Activated T-helper 9 cell treated with anti-CD3 and anti-CD28 coated beads, Interleukin-2, amount 50 U/mL, for 16 hours (primary cell): ENCODE results near the gene SLC25A29.
"Not testable (repeated sequence)": the region's sequence is repeated elsewhere in the genome, so short reads cannot be mapped to it uniquely, and the experiment has no call there.

Source experiments
- DNase-seq: peaks from one replicate; pipeline ENCODE4 v3.0.0-alpha.2; 2020; ENCODE audit warnings: low read depth

Gene SLC25A29

DNA sequence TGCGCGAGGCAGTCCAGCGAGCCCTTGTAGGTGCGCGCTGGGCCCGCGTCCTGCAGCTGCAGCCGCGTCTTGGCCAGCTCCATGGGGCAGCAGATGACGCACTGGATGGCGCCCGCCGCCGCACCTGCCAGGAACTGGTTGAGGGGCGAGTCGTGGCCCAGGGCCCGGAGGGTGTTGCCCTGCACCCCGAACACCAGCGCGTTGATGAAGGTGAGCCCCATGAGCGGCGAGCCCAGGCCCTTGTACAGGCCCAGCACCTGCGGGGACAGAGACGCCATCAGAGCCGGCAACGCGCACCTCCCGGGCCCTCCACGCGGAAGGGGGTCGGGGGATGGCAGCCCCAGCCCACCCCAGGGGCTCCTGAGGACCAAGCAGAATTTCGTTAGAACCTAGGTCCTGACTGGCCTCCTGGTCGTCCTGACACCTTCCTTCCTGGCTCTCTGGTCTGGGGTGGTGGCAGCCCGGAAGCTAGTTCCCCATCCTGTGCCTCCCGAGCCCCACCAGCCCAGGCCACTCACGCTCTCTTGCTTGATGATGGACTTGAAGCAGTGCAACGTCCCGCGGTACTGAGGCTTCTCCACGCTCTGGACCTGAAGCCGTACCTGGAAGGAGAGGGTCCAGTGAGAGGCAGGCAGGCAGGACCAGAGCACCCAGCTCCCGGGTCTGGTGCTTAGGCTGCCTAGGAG, 13.3 kb downstream of the SLC25A29 start:
- no peak for DNase-seq

DNA sequence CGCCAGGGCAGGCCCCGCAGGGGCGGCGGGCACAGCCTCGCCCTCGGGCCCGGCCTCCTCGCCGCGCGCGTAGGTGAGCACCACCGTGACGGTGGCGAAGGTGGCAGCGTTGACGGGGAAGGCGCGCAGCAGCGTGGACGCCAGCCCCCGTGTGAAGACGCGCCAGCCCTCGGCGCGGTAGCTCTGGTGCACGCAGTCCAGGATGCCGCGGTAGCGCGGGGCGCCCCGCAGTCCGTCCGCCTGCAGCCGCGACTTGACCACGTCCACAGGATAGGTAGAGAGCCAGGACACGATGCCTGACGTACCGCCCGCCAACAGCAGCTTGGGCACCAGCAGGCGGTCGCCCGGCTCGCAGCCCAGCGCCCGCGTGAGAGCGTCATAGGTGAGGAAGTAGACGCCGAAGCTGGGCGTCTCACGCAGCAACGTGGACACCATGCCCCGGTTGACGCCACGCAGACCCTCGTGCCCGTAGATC, 13.9 kb downstream of the SLC25A29 start:
- no peak for DNase-seq

GRCh38 chr14:100291305-100292075, 14.8 kb downstream of the SLC25A29 start:
- no peak for DNase-seq

DNA sequence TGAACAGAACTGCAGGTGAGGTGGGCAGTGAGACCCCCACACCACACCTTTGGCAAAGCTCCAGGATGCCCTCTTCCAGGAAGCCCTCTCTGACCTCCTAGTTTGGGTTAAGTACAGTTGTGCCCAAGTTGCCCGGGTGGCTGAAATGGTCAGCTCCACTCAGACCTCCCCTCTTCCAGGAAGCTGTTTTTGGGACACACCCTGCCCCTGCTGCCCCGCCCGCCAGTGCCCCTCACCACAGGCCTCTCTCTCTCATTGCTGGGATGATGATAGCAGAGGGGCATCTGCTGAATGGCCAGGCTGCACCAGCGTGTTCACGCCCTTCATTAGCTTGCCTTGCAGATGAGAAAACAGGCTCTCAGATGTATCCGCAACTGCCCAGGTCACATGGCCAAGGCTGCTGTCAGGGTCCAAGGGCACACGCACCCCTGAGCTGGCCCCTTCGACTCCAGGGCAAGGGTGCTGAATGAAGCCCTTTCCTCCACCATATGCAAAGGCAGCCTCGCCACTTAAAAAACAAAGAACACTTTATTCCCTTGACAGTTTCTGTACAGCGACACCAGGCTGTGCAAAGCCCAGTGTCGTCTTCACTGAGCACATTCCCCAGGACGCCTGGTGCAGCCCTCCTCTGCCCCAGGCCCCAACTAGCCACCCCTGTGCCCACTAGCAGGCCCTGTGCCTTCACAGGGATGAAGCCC, 15.5 kb downstream of the SLC25A29 start:
- DNase-seq: no peak

DNA sequence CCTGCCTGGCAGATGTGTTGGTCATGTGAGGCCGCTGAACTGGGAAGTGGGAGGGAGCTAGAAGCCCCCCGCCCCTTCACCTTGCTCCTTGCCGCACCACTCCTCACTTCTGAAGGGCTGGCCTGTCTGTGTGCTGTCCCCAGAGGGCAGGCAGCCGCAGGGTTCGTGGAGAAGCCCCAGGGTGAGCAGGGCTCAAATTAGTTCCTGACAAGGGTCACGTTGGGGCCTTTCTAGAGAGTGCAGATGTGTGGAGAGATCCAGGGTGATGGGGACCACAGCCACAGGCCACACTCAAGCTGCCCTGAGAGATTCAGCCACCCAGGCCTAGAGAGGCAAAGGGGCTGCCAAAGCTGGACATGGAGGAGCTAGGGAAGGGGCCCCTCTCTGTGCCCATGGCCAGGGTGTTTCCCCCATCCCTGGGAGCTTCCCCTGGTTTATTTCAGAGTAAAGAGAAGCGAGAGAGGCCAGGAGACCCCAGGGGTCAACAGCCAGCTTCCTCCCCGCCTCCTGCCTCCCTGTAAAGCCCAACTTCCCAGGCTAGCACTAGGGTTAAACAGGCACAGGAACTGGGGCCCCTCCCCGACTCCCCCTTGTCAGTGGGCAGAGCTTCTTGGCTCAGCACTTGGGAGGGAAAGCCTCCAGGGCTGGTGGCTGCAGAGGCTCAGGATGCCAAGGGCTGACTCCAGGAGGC, 16.2 kb downstream of the SLC25A29 start:
- no peak for DNase-seq

DNA sequence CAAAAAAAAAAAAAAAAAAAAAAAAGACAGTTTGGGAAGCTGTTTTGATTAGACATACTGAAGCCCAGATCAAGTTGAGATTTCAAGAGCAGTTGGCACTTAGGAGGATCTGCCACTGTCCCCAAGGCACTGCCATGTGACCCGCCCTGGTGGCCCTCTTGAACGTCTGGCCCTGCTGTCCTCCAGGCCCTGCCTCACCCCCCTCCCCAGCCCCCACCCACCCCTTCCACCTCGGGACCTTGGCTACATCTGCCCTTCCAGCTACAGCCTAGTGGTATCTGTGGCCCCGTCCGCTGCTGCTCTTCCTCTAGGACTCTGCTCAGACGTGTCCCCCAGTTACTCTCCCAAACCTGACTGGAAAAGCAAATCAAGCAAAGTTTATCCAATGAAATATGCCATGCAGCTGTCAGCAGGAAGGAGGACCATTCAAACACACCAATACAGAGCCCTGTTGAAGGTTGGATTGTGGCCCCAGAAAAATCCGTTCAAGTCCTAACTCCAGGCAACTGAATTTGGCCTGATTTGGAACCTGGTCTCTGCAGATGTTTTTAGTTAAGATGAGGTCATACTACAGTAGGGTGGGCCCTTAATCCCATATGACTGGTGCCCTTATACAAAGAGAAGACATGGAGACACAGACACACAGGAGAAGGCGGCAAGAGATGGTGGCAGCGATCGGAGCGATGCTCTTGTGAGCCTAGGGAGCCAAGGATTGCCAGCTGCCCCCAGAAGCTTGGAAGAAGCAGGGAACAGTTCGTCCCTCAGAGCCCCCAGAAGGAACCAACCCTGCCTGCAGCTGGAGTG, 17.7 kb downstream of the SLC25A29 start:
- no peak for DNase-seq

DNA sequence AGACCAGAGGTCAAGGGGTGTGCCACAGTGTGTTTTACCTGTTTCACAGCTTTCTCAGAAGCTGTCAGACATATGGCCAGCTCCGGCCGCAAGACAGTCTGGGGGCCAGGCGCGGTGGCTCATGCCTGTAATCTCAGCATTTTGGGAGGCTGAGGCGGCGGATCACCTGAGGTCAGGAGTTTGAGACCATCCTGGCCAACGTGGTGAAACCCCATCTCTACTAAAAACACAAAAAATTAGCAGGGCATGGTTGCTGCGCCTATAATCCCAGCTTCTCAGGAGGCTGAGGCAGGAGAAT, 18.3 kb downstream of the SLC25A29 start:
- DNase-seq: not testable (repeated sequence)

- no peak for DNase-seq
These were observed 18.8 kb downstream of the SLC25A29 start for GRCh38 chr14:100287202-100287997.

- DNase-seq: no peak
These were observed 19.6 kb downstream of the SLC25A29 start for GRCh38 chr14:100286484-100287191.

GRCh38 chr14:100285913-100286400, 20.3 kb downstream of the SLC25A29 start:
- no peak for DNase-seq

DNA sequence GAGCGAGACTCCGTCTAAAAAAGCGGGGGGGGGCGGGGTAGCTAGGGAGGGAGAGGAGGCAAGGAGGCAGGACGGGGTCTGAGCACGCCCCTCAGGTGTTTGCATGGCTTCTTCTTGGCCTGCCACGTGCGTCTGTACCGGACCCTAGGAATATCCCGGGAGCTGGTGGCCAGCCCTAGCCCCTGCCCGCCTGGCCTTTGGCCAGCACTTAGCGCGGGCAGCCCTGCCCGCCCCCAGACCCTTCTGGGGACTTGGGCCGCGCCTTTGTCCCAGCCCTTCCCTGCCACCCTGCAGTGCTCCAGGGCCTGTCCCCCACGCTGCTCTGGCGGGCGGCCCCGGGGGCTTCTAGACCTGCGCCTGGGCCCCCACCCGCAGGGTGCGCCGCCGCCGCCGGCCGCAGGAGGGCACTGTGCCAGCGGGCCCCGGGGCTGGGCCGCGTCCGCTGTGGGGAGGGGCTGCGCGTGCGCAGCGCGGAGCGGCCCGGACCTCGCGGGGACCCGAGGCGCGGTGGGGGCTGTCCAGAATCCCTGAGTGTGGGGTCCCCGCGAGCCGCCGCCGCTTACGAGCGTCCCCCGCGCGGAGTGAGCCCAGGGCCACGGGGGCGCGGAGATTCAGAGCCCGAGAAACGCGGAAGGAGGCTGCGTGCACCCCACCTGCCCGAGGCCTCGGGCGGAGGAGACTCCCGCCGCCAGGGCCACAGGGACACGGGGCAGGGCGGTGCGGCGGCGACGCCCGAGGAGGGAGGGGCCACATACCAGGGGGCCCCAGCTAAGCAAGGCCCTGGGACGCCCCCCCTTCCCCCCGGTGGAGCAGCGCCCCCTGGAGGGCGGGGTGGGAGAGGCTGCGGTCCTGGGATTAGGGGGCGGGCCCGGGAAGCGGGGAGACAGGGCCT, 21.0 kb downstream of the SLC25A29 start:
- DNase-seq: peak; percentile 70

- DNase-seq: no peak
These were observed 22.0 kb downstream of the SLC25A29 start for GRCh38 chr14:100283984-100284881.

DNA sequence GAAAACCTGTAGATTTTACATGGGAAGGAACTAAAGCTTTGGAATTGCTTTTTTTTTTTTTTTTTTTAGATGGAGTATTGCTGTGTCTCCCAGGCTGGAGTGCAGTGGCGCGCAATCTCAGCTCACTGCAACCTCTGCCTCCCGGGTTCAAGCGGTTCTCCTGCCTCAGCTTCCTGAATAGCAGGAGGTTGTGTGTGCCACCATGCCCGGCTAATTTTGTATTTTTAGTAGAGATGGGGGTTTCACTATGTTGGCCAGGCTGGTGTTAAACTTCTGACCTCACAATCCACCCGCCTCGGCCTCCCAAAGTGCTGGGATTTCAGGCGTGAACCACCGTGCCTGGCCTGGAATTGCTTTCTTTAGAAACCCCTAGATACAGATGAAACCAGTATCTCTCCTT, 22.8 kb downstream of the SLC25A29 start:
- DNase-seq: not testable (repeated sequence)

- DNase-seq: no peak
These were observed 23.4 kb downstream of the SLC25A29 start for GRCh38 chr14:100282766-100283419.

DNA sequence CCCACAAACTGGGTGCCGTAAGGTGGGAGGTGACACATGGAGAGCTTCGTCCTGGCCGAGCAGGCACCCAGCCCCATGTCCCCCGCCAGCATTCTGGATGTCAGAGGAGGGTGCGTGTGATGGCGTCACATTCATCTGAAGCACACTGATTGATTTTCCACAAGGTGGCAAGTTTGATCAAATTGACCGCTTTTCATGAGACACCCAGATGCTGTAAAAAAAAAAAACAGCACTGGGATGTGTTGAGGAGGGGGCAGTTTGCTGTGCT, 24.2 kb downstream of the SLC25A29 start:
- no peak for DNase-seq

DNA sequence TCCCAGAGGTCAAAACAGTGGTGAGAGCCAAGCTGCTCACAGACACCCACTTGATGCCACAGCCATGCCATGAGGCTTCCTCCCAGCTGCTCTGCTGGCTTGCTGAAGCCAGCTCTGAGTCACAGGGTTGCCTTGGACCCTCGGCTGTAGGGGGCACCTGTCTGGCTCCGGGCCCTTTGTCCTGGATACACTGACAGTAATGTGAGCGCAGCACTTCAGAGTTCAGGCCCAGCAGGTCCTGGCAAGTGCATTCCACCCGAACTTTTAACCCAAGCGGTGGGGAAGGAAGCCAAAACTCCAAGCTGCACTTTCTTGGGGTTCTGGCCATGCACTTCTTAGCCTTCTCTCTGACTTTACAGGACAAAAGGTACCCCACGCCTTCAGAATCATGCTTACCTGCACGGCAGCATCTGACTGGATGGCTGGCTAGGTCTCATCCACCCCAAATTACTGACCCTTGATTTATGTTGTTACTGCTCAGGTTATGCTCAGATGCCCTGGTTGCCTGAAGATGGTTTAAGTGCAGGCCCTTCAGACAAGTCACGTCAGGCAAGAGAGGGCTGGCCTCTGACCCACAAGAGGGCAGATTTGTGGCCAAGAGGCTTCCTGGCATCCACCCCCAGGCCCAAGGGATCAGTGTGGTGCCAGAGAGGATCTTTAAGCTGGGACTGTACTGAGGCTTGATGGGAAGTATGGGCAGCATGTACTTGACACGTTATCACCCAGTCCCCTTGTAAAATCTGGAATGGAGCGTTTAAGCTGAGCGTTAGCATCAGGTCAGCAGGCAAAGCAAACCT, 24.8 kb downstream of the SLC25A29 start:
- no peak for DNase-seq

DNA sequence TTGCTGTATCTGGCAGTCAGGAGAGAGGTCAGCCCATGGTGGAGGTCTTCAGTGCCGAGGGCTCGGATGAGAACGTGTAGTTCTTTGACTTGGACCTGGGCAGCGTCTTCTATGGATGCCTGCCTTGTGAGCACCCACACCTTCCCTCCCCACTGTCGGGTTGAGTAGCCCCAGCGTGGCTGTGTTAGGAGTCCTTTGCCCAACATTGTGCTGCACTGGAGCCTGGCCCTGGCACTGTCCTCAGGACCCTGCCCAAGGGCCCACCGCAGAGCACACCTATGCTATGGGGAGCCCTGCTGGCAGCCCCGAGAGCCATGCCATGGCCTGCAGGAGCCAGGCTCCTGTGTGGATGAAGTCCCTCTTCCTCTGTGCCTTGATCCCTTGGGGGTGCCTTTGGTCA, 26.7 kb downstream of the SLC25A29 start:
- no peak for DNase-seq
